Right lobe of liver (tissue), 6 donors: ENCODE results near the gene UGCG. TPM values are rescaled to one million over a fixed set of nuclear protein-coding genes. Genes with fewer than 3 reads are reported as not detected.

Experiments
- ATAC-seq, 4 donors: fragments of 200-7000 bp; cut with Tn5 transposase; one replicate each; pipeline ENCODE4 v1.9.1; 2020; ENCODE audit warnings: mild to moderate bottlenecking in 4 of 4, moderate library complexity in 4 of 4
- DNase-seq, 3 donors: peaks; one replicate each; pipeline ENCODE4 v3.0.0-alpha.2; 2020
- H3K27ac ChIP-seq, 3 donors: fragments of 200-600 bp; one replicate each; pipeline ENCODE4 v1.8.0; 2022
- H3K27me3 ChIP-seq, 2 donors: fragments of 200-600 bp; one replicate each; pipeline ENCODE4 v1.8.0; 2022
- H3K36me3 ChIP-seq, 4 donors: fragments of 200-600 bp; sonication (generic) in 1 of 4; one replicate each; pipeline versions ENCODE4 v1.5.1 to v1.8.0; 2017 to 2022; ENCODE audit warnings: control low read depth in 1 of 4
- H3K4me1 ChIP-seq, 4 donors: fragments of 200-600 bp; sonication (generic) in 1 of 4; one replicate each; pipeline versions ENCODE4 v1.5.1 to v1.8.0; 2017 to 2022; ENCODE audit warnings: control low read depth in 1 of 4
- H3K4me3 ChIP-seq, 3 donors: fragments of 200-600 bp; one replicate each; pipeline ENCODE4 v1.8.0; 2022
- H3K9me3 ChIP-seq, 4 donors: fragments of 200-600 bp; sonication (generic) in 1 of 4; one replicate each; pipeline versions ENCODE4 v1.5.1 to v1.8.0; 2017 to 2022; ENCODE audit warnings: control low read depth in 1 of 4
- CTCF ChIP-seq, 4 donors: fragments of 200-600 bp in 3 of 4; fragments of 450-650 bp in 1 of 4; IDR thresholded peaks; one replicate each; pipeline versions ENCODE4 v1.5.1 to v1.8.0; 2016 to 2022; ENCODE audit warnings: antibody characterized with exemption in 4 of 4, mild to moderate bottlenecking in 2 of 4
- POLR2A ChIP-seq: fragments of 450-650 bp; IDR thresholded peaks from one replicate; pipeline ENCODE4 v1.6.1; 2017; ENCODE audit warnings: antibody characterized with exemption, mild to moderate bottlenecking
- WGBS: methylation state at CpG from one replicate; pipeline ENCODE4 v1.1.6; 2018; ENCODE audit warnings: low coverage, low lambda C conversion rate; ENCODE audit not compliant: insufficient coverage; ENCODE audit errors: missing lambda C conversion rate; 5-methylcytosine and 5-hydroxymethylcytosine counted together
- intact Hi-C, 2 donors: fragments of 100-400 bp; cut with DNase I; formaldehyde crosslinking; loops; one replicate each; pipeline versions ENCODE4 v1.11.2 to v1.14.1; 2022
- total RNA-seq, 6 experiments: library from RNA; depleted of rRNA in 2 of 6; stranded (reverse); fragments of >200 nt in 2 of 6; fragmentation: NEBNext Ultra II Directional in 3 of 6; extraction: Animal tissue kit (Norgen Biotek cat#: 25700) in 3 of 6; gene quantifications; one replicate each; pipeline versions ENCODE4 v1.1.0 to v1.2.4, GENCODE V29; 2016 to 2023
- donor health status: DM: no; HTN: yes; CAD: no.
- donor health status: DM: no; HTN: no; CAD: no.
- donor health status: DM: no; HTN: no; CAD: no.
- donor health status: DM: no; HTN: yes; CAD: no.
- donor health status: DM: no; HTN: yes; CAD: no.

UGCG gene
- total RNA-seq, 6 experiments from 2014 or later: 7.9 to 37.2 (median 17.1) TPM

- Histone ChIP-seq H3K36me3 (no peaks in the 10 kb centered on the region), H3K27me3 (no peaks in the 10 kb centered on the region), H3K9me3 (no peaks in the 10 kb centered on the region), H3K4me3 (no peak overlapping the region), H3K27ac (no peak overlapping the region), H3K4me1 (no peaks in the 10 kb centered on the region)
- ATAC-seq: peak in 1 of 4 donors; percentile 28
- WGBS: 64% methylated on average over 4 of the region's 4 CpGs
- DNase-seq: no peak
- TF ChIP-seq CTCF (IDR thresholded peaks at IDR 0.05) (no peak), POLR2A (no peak)
- intact Hi-C loops: no loop called here
Measured at GRCh38 chr9:111854799-111855198, 41.8 kb upstream of the UGCG start.

DNA sequence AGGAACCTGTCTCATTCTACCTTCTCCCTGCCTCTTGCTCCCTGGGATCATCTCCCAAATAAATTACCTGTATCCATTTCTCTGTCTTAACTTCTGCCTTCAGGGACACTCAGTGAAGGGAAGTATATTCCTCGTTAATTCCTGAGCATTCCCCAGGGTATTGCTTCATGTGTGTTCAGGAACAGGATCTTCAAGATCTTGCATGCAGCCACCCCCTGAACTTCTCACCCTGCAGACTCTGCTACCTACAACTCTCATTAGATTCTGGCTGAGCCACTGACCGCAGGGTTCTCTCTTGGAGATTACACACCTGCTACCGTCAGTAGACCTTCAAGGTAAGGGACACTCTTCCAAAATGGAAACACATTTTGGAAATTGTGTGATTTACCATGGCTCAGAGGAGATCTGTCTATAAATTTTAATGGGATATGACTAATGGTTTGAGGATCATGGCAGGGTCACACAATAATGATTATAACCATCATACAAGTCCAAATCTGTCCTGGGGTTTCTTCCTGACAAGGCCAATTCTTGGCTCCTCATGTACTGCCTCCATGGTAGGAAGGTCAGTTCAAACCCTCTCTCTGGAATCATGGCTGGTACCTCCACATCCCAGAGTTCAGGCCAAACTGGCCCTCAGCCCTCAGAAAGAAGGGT lies 38.9 kb upstream of the UGCG start:
- intact Hi-C loops: no loop called here
- Histone ChIP-seq H3K27ac (no peak overlapping the region), H3K27me3 (no peaks in the 10 kb centered on the region), H3K4me1 (no peaks in the 10 kb centered on the region), H3K4me3 (no peak overlapping the region), H3K36me3 (no peaks in the 10 kb centered on the region), H3K9me3 (no peaks in the 10 kb centered on the region)
- WGBS: 96% methylated on average over 3 of the region's 3 CpGs
- no peak for TF ChIP-seq POLR2A
- no peak for TF ChIP-seq CTCF (IDR thresholded peaks at IDR 0.05)
- DNase-seq (no peak), ATAC-seq (no peak)

DNA sequence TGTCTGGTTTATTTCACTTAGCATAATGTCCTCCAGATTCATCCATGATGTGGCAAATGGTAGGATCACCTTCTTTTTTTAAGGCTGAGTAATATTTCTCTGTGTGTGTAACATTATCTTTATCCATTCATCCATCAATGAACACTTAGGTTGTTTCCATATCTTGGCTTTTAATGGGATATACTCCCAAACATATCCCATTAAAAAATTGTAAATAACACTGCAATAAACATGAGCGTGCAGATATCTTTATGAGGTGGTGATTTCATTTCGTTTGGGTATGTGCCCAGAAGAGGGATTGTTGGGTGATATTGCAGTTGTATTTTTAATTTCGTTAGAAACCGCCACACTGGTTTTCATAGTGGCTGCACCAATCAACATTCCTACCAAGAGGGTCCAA lies 36.2 kb upstream of the UGCG start:
- ATAC-seq: no peak

GRCh38 chr9:111863636-111864035 lies 33.0 kb upstream of the UGCG start:
- no peaks in the 10 kb centered on the region for H3K4me1 ChIP-seq
- TF ChIP-seq POLR2A (no peak), CTCF (IDR thresholded peaks at IDR 0.05) (no peak)
- no peaks in the 10 kb centered on the region for H3K9me3 ChIP-seq
- DNase-seq (no peak), ATAC-seq (no peak)
- no peaks in the 10 kb centered on the region for H3K27me3 ChIP-seq
- H3K36me3 ChIP-seq: no peaks in the 10 kb centered on the region
- H3K4me3 ChIP-seq: no peak overlapping the region
- intact Hi-C loops: no loop called here
- no peak overlapping the region for H3K27ac ChIP-seq
- WGBS: 93% methylated on average over 2 of the region's 3 CpGs

More for the DNA sequence above, 36.2 kb upstream of the UGCG start:
- TF ChIP-seq POLR2A (no peak), CTCF (IDR thresholded peaks at IDR 0.05) (no peak)
- Histone ChIP-seq H3K4me1 (no peaks in the 10 kb centered on the region), H3K27me3 (no peaks in the 10 kb centered on the region), H3K27ac (no peak overlapping the region), H3K4me3 (no peak overlapping the region), H3K9me3 (no peaks in the 10 kb centered on the region), H3K36me3 (no peaks in the 10 kb centered on the region)
- WGBS: 75% methylated on average over 4 of the region's 4 CpGs
- no peak for DNase-seq
- intact Hi-C loops: no loop called here
